Neutrophil (primary cell): ENCODE results near the gene IFT80.

Experiments used
- H3K27ac ChIP-seq: fragments of 200-600 bp; sonication (generic); 2 replicates; pipeline ENCODE4 v1.5.1; 2016; ENCODE audit warnings: mild to moderate bottlenecking, moderate library complexity
- H3K27me3 ChIP-seq: fragments of 200-600 bp; sonication (generic); 2 replicates; pipeline ENCODE4 v1.6.0; 2016; ENCODE audit warnings: mild to moderate bottlenecking
- H3K36me3 ChIP-seq: fragments of 200-600 bp; sonication (generic); 2 replicates; pipeline ENCODE4 v1.5.1; 2017
- H3K4me1 ChIP-seq, 2 experiments: fragments of 200-600 bp in 1 of 2; sonication (generic) in 1 of 2; 1 replicate in 1 of 2; 2 replicates in 1 of 2; pipeline versions ENCODE4 v1.5.1 to v1.6.1; 2013 to 2016; ENCODE audit warnings: low read depth in 1 of 2, low read length in 1 of 2, mild to moderate bottlenecking in 1 of 2, moderate library complexity in 1 of 2; ENCODE audit not compliant: control insufficient read depth in 1 of 2, insufficient read depth in 1 of 2
- H3K4me3 ChIP-seq, 2 experiments: fragments of 200-600 bp in 1 of 2; sonication (generic) in 1 of 2; 1 replicate in 1 of 2; 2 replicates in 1 of 2; pipeline ENCODE4 v1.5.1; 2013 to 2016; ENCODE audit warnings: low read depth in 1 of 2, low read length in 1 of 2, mild to moderate bottlenecking in 1 of 2, moderate library complexity in 1 of 2
- H3K9me3 ChIP-seq: fragments of 200-600 bp; sonication (generic); 2 replicates; pipeline ENCODE4 v1.5.1; 2016
- TF ChIP-seq, protein P1 (sequence below): fragments of 200-600 bp; sonication (generic); IDR thresholded peaks from 2 replicates; pipeline ENCODE4 v1.5.1; 2016; ENCODE audit warnings: antibody characterized with exemption

Gene IFT80

GRCh38 chr3:160221019-160221418, 178.0 kb downstream of the IFT80 start:
- no peaks in the 10 kb centered on the region for H3K36me3 ChIP-seq
- peaks cover 70% of the 10 kb centered on the region for H3K27me3 ChIP-seq
- peaks cover 9 to 20% of the 10 kb centered on the region in 2 experiments for H3K4me1 ChIP-seq
- no peaks in the 10 kb centered on the region for H3K9me3 ChIP-seq
- H3K27ac ChIP-seq = no peak overlapping the region
- no peak overlapping the region for H3K4me3 ChIP-seq
- TF ChIP-seq, protein P1, sequence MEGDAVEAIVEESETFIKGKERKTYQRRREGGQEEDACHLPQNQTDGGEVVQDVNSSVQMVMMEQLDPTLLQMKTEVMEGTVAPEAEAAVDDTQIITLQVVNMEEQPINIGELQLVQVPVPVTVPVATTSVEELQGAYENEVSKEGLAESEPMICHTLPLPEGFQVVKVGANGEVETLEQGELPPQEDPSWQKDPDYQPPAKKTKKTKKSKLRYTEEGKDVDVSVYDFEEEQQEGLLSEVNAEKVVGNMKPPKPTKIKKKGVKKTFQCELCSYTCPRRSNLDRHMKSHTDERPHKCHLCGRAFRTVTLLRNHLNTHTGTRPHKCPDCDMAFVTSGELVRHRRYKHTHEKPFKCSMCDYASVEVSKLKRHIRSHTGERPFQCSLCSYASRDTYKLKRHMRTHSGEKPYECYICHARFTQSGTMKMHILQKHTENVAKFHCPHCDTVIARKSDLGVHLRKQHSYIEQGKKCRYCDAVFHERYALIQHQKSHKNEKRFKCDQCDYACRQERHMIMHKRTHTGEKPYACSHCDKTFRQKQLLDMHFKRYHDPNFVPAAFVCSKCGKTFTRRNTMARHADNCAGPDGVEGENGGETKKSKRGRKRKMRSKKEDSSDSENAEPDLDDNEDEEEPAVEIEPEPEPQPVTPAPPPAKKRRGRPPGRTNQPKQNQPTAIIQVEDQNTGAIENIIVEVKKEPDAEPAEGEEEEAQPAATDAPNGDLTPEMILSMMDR = no peak

DNA sequence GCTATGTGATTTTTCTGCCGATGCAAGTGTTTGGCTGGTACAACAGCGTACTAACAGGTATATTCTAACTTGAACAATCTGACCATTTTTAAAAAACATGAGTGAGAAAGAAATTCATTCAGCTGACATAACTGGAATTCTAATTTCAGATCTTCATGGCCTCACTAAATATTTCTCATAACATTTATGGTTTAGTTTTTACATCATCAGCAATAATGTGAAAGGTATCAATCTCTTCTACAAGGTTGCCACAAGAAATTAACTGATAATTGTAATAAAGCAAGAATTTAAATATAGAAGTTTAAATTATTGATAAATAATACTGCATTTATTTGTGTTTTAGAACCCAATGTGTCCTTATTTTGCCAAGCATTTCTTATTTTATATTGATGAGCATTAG, 179.0 kb downstream of the IFT80 start:
- Histone ChIP-seq H3K27me3 (peaks cover 60% of the 10 kb centered on the region), H3K9me3 (no peaks in the 10 kb centered on the region), H3K27ac (no peak overlapping the region), H3K4me1 (peaks cover 2 to 11% of the 10 kb centered on the region in 2 experiments), H3K36me3 (no peaks in the 10 kb centered on the region), H3K4me3 (no peak overlapping the region)
- TF ChIP-seq, protein P1 = no peak

DNA sequence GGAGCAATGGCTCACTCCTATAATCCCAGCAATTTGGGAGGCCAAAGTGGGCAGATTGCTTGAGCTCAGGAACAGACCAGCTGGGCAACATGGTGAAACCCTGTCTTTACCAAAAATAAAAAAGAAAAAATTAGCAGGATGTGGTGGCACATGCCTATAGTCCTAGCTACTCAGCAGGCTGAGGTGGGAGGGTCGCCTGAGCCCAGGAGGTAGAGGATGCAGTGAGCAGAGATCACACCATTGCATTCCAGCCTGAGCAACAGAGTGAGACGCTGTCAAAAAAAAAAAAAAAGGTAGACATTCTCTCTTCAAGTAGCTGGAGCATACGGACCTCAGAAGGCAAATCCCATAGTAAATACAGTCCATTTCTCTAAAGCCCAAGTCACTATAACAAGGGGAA, 180.9 kb downstream of the IFT80 start:
- TF ChIP-seq, protein P1 = no peak

DNA sequence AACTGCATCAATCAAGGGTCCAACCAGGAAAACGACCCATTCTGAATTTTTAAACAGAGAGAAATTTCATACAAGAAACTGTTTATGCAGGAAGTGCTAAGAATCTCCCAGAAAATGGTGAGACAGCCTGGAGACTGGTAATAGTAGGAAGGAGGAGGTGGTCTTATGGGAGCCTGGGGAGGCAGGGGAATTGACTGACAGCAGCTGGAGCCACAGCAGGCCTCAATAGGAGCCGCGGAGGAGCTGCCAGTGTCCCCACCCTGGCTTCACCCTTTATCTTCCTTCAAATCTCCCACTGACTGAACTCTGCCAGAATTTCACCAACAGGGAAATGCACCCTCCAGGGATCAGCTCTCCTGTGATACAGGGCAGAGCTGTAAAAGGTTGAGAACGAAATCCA, 181.3 kb downstream of the IFT80 start:
- Histone ChIP-seq H3K27ac (no peak overlapping the region), H3K4me3 (no peak overlapping the region), H3K4me1 (no peaks in the 10 kb centered on the region), H3K27me3 (peaks cover 37% of the 10 kb centered on the region), H3K9me3 (no peaks in the 10 kb centered on the region), H3K36me3 (no peaks in the 10 kb centered on the region)
- TF ChIP-seq, protein P1 = no peak

More for the DNA sequence above, 180.9 kb downstream of the IFT80 start:
- Histone ChIP-seq H3K27ac (no peak overlapping the region), H3K4me3 (no peak overlapping the region), H3K36me3 (no peaks in the 10 kb centered on the region), H3K27me3 (peaks cover 41% of the 10 kb centered on the region), H3K9me3 (no peaks in the 10 kb centered on the region), H3K4me1 (no peaks in the 10 kb centered on the region)

DNA sequence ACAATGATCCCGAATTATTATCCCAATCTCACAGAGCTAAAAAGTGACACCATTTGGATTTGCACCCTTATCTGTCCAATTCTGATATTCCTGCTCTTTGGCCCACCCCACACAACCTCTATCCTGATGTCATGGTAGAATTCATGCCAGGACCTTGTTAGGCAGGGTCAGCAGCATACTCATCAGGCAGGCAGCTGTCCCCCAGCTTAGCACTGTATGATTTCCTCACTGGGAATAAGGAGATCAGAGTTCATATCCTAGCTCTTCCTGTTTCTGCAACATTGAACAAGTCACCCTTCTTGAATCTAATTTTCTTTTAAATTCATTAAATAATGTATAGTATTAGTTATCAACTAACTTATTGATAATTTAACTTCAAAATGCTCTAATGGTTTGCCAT, 185.8 kb downstream of the IFT80 start:
- no peak overlapping the region for H3K4me3 ChIP-seq
- H3K27ac ChIP-seq = no peak overlapping the region
- TF ChIP-seq, protein P1 = no peak
- no peaks in the 10 kb centered on the region for H3K9me3 ChIP-seq
- H3K27me3 ChIP-seq = no peaks in the 10 kb centered on the region
- H3K36me3 ChIP-seq = no peaks in the 10 kb centered on the region
- no peaks in the 10 kb centered on the region for H3K4me1 ChIP-seq

DNA sequence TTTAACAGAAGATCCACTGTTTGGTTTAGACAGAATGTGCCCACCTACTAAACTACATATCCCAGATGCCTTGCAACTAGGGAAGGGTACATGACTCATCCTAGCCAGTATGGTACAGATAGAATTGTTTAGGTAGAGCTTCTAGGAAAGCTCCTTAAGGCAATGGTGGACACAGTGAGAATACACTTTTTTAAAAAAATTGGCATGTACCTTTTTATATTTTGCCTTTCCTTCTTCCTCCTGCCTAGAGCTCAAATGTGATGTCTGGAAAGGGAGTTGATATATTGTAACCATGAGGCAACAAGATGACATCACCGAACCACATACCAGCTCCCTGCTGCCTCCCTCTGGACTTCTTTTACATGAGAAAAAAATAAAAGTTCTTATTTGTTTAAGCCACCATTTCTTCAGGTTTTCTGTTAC, 188.2 kb downstream of the IFT80 start:
- H3K27ac ChIP-seq = no peak overlapping the region
- no peaks in the 10 kb centered on the region for H3K27me3 ChIP-seq
- H3K9me3 ChIP-seq = no peaks in the 10 kb centered on the region
- TF ChIP-seq, protein P1 = no peak
- no peaks in the 10 kb centered on the region for H3K36me3 ChIP-seq
- no peak overlapping the region for H3K4me3 ChIP-seq
- H3K4me1 ChIP-seq = no peaks in the 10 kb centered on the region
